ENCODE results near the gene FBXW7.

The FBXW7 gene

GRCh38 chr4:152540941-152541340 is 5.0 kb upstream of the FBXW7 start:
- DNase-seq: no peak

GRCh38 chr4:152540293-152540674 is 4.4 kb upstream of the FBXW7 start:
- no peak for DNase-seq

GRCh38 chr4:152539556-152540292 is 3.8 kb upstream of the FBXW7 start:
- DNase-seq: no peak

GRCh38 chr4:152537881-152538280 is 2.0 kb upstream of the FBXW7 start:
- no peak for DNase-seq

- DNase-seq: no peak
These were observed 772 bp upstream of the FBXW7 start for GRCh38 chr4:152536545-152537182.

GRCh38 chr4:152535360-152535902 is 461 bp downstream of the FBXW7 start:
- peak; percentile 38 for DNase-seq

GRCh38 chr4:152534541-152535359 is 1.1 kb downstream of the FBXW7 start:
- peak; percentile 55 for DNase-seq

GRCh38 chr4:152531479-152531878 is 4.4 kb downstream of the FBXW7 start:
- no peak for DNase-seq

GRCh38 chr4:152530600-152530999 is 5.3 kb downstream of the FBXW7 start:
- DNase-seq: no peak

GRCh38 chr4:152529880-152530279 is 6.0 kb downstream of the FBXW7 start:
- no peak for DNase-seq

- DNase-seq: no peak
These were observed 7.8 kb downstream of the FBXW7 start for GRCh38 chr4:152528060-152528459.

GRCh38 chr4:152525878-152526277 is 10.0 kb downstream of the FBXW7 start:
- DNase-seq: no peak

- no peak for DNase-seq
These were observed 11.5 kb downstream of the FBXW7 start for GRCh38 chr4:152524427-152524826.

- no peak for DNase-seq
These were observed 12.2 kb downstream of the FBXW7 start for GRCh38 chr4:152523731-152524130.

- no peak for DNase-seq
These were observed 13.1 kb downstream of the FBXW7 start for GRCh38 chr4:152522754-152523153.

GRCh38 chr4:152522245-152522644 is 13.6 kb downstream of the FBXW7 start:
- DNase-seq: no peak

GRCh38 chr4:152516156-152516555 is 19.7 kb downstream of the FBXW7 start:
- no peak for DNase-seq

GRCh38 chr4:152515678-152516077 is 20.2 kb downstream of the FBXW7 start:
- DNase-seq: no peak

- DNase-seq: no peak
These were observed 21.5 kb downstream of the FBXW7 start for GRCh38 chr4:152514356-152514755.

GRCh38 chr4:152513078-152513477 is 22.8 kb downstream of the FBXW7 start:
- DNase-seq: no peak

- DNase-seq: no peak
These were observed 23.4 kb downstream of the FBXW7 start for GRCh38 chr4:152512483-152512882.

- DNase-seq: no peak
These were observed 25.3 kb downstream of the FBXW7 start for GRCh38 chr4:152510349-152511147.

Measured in stimulated activated CD4-positive, alpha-beta T cell treated with anti-CD3 and anti-CD28 coated beads, Interleukin-4, amount 100 ng/mL, for 1 hour (primary cell).